SU-DHL-6 (cell line): ENCODE measurements around the gene PHETA1.

ENCODE experiments used
- EZH2phosphoT487 ChIP-seq: fragments of 200-600 bp; sonication (generic), shearing (Covaris generic); conservative IDR thresholded peaks from 2 replicates; pipeline ENCODE4 v1.6.1; 2018; ENCODE audit warnings: mild to moderate bottlenecking, antibody characterized with exemption, low read length, moderate library complexity, mixed read lengths
- TF ChIP-seq, protein P1 (sequence below): fragments of 200-600 bp; sonication (generic); IDR thresholded peaks from one replicate; pipeline ENCODE4 v1.5.1; 2017; ENCODE audit warnings: antibody characterized with exemption, mild to moderate bottlenecking, low read length, moderate library complexity; ENCODE audit not compliant: insufficient read depth, poor library complexity, severe bottlenecking

DNA sequence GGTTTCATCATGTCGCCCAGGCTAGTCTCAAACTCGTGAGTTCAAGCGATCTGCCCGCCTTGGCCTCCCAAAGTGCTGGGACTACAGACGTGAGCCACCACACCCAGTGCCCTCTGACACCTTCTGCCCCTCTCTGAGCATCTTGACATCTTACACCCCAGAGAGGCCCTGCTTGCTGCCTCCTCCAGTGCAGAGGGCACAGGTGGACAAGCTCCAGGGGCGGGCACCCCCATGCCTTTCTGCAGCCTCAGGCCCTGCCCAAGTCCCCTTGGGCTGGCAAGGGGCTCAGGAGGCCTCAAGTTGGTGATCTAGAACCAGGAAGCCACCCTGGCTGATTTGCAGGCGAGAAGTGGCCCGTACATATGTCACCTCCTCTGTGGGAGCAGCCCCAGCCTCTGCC lies 25.6 kb upstream of the PHETA1 start:
- TF ChIP-seq, protein P1, sequence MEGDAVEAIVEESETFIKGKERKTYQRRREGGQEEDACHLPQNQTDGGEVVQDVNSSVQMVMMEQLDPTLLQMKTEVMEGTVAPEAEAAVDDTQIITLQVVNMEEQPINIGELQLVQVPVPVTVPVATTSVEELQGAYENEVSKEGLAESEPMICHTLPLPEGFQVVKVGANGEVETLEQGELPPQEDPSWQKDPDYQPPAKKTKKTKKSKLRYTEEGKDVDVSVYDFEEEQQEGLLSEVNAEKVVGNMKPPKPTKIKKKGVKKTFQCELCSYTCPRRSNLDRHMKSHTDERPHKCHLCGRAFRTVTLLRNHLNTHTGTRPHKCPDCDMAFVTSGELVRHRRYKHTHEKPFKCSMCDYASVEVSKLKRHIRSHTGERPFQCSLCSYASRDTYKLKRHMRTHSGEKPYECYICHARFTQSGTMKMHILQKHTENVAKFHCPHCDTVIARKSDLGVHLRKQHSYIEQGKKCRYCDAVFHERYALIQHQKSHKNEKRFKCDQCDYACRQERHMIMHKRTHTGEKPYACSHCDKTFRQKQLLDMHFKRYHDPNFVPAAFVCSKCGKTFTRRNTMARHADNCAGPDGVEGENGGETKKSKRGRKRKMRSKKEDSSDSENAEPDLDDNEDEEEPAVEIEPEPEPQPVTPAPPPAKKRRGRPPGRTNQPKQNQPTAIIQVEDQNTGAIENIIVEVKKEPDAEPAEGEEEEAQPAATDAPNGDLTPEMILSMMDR, result no peak
- no peak for TF ChIP-seq EZH2phosphoT487
